ENCODE results near the gene C10orf71.

GRCh38 chr10:49367600-49367999 is 68.6 kb downstream of the C10orf71 start:
- TF ChIP-seq CTCF (IDR thresholded peaks at IDR 0.05), result no peak
- peak; percentile 57; the same call in 1 of the 2 replicates for TF ChIP-seq REST (IDR thresholded peaks at IDR 0.05)
- no peak for TF ChIP-seq POLR2A (IDR thresholded peaks at IDR 0.05; ENCODE audit: low read length)
- TF ChIP-seq MYC (IDR thresholded peaks at IDR 0.05; ENCODE audit: borderline replicate concordance, low read length), result no peak

Measured in A549 (cell line).